GM19351 (cell line): ENCODE measurements around the gene RAB3B.
A peak's percentile ranks its signal among the peaks of the same experiment; 100 is the strongest.
"Not testable (repeated sequence)": the region's sequence is repeated elsewhere in the genome, so short reads cannot be mapped to it uniquely, and the experiment has no call there.

Source experiments
- ATAC-seq: cut with Tn5 transposase; IDR thresholded peaks from one replicate; pipeline ENCODE4 v1.9.1; 2021; ENCODE audit warnings: mild to moderate bottlenecking, moderate library complexity; ENCODE audit not compliant: unreplicated experiment

The RAB3B gene

GRCh38 chr1:51922040-51922439, 68.5 kb downstream of the RAB3B start:
- ATAC-seq = no peak

GRCh38 chr1:51920130-51920529, 70.4 kb downstream of the RAB3B start:
- ATAC-seq = no peak

DNA sequence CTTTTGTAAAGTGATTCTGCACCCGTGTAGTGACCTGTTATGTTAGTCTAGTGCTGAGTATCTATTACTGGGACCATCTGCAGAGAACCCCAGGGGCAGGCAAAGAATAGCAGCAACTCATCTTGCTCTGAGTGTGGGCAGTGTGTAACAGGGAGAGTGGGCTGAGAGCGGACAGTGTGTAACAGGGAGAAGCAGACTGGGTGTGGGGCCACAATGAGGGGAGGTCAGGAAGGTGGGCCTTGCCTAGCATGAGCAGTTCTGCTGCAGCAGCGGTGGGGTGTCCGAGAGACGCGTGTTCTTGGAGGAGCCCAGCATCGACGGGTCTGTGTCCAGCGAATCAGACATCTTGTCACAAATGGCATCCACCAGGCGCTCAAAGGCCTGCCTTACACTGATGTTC, 70.8 kb downstream of the RAB3B start:
- ATAC-seq = no peak

GRCh38 chr1:51916587-51917405, 73.7 kb downstream of the RAB3B start:
- ATAC-seq = no peak

DNA sequence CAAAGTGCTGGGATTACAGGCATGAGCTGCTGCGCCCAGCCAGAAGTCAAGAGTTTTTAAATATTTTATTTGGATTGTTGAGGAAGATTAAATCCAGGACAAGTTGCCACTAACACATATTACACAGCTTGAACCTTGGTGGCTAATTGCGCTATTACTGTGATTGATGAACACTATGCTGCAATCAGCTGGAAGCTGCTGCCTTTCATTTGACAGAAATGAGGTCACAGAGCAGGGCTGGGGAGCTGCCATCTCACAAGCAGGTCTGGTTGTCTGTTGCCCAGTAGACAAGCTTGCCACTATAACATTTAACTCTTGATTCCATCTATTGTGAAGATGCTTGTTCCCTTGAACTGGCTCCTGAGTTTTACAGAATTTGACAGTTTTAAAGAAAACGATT, 74.5 kb downstream of the RAB3B start:
- ATAC-seq = no peak

- no peak for ATAC-seq
These were observed 77.6 kb downstream of the RAB3B start for GRCh38 chr1:51912881-51913280.

- no peak for ATAC-seq
These were observed 80.1 kb downstream of the RAB3B start for GRCh38 chr1:51910221-51911000.

- no peak for ATAC-seq
These were observed 82.0 kb downstream of the RAB3B start for GRCh38 chr1:51908499-51908898.

DNA sequence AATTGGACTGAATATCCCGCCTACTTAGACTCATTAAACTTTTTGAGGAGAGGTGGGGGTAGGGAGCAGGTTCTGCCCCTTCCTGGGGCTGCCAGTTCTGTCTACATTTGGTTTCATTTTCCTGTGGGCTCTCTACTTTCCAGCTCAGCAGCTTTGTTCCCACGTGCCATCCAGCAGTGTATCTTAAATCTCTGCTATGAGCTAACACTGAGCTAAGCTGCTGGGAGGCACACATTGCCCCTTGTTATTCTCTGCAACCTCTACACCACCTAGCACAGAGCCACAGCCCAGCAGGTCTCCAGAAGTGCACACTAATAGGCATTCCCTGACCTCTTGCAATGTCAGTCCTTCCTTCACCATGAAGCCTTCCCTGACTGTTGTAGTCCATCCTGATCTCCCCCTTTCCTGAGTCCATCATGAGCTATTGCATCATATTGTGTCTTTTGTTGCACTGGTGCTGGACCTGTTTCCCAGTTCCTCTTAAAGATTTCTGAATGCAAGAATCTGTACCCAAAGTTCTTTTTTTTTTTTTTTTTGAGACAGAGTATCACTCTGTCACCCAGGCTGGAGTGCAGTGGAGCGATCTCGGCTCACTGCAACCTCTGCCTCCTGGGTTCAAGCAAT, 83.3 kb downstream of the RAB3B start:
- ATAC-seq = no peak

GRCh38 chr1:51906306-51907078, 84.0 kb downstream of the RAB3B start:
- ATAC-seq = no peak

GRCh38 chr1:51902456-51902855, 88.0 kb downstream of the RAB3B start:
- no peak for ATAC-seq

- no peak for ATAC-seq
These were observed 89.3 kb downstream of the RAB3B start for GRCh38 chr1:51901151-51901550.

GRCh38 chr1:51899022-51899421, 91.5 kb downstream of the RAB3B start:
- no peak for ATAC-seq

GRCh38 chr1:51898090-51898734, 92.3 kb downstream of the RAB3B start:
- ATAC-seq = no peak

DNA sequence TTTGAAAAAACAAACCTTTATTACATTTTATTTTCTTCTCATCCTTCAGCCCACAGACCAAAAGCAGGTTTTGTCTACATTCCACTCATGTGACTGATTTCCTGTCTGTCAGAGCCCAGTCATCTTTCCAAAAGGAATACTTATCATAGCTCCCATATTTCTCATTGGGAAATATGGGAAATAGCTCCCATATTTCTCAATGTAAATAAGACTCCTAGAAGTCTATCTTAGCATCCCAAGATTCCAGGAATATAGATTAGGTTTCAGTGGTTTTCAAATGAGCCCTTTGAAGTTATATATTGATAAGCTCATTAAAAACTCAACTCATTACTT, 92.8 kb downstream of the RAB3B start:
- no peak for ATAC-seq

DNA sequence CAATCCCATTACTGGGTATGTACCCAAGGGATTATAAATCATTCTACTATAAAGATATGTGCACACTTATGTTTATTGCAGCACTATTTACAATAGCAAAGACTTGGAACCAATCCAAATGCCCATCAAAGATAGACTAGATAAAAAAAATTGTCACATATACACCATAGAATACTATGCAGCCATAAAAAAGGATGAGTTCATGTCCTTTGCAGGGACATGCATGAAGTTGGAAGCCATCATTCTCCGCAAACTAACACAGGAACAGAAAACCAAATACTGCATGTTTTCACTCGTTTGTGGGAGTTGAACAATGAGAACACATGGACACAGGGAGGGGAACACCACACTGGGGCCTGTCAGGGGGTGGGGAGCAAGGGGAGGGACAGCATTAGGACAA, 95.8 kb downstream of the RAB3B start:
- not testable (repeated sequence) for ATAC-seq

GRCh38 chr1:51878616-51879336, 111.7 kb downstream of the RAB3B start, which contains the start of gene NRDC:
Gene NRDC (minus strand): TSS chr1:51878727. CDS start chr1:51878615, 112 bp downstream.
- peak; percentile 94 for ATAC-seq

DNA sequence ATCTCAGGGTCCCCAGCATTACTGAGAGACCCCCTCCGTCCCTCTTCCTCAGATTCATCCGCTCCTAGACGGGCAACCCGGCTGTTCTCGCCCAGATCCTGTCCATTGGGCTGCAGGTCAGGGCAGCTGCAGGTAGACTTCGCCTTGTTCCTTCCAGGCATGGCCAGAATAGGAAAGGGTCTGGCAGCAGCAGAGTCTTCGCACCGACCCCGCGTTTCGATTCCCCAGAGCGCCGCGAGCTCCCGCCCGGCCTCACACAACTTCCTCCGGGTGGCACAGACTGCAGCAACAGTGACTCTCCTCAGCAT, 112.2 kb downstream of the RAB3B start:
- peak; percentile 19 for ATAC-seq

GRCh38 chr1:51877434-51878307, 112.8 kb downstream of the RAB3B start:
- ATAC-seq = no peak
